SK-N-SH (cell line): Measurements from ENCODE around the gene PTPN14. TPM values are rescaled to one million over a fixed set of nuclear protein-coding genes. Genes with fewer than 3 reads are reported as not detected.
A peak's percentile ranks its signal among the peaks of the same experiment; 100 is the strongest.

ENCODE experiments used
- CTCF ChIA-PET: fragments of 300-600, 350-600 bp; formaldehyde crosslinking; extraction: SDS; loops from one replicate; lab custom pipeline; 2021; lab: Yijun Ruan, JAX
- POLR2A ChIA-PET: fragments of 350-600 bp; sonication (Branson Sonifier 250); formaldehyde crosslinking; extraction: SDS; loops from one replicate; lab custom pipeline; 2020; ENCODE audit warnings: antibody characterized with exemption, inconsistent platforms; lab: Yijun Ruan, JAX
- DNase-seq: peaks from one replicate; pipeline ENCODE4 v3.0.0; 2012
- H2AFZ ChIP-seq: fragments of 200-600 bp; sonication (generic); 2 replicates; pipeline ENCODE4 v1.8.1; 2016; ENCODE audit warnings: antibody characterized with exemption, mild to moderate bottlenecking, low read depth
- H3F3A ChIP-seq: fragments of 200-600 bp; sonication (generic); replicated peaks from 2 replicates; pipeline ENCODE3; 2016; ENCODE audit warnings: antibody characterized with exemption, mild to moderate bottlenecking; ENCODE audit not compliant: insufficient read depth
- H3K27ac ChIP-seq, 2 experiments: fragments of 200-500 bp in 1 of 2; fragments of 200-600 bp in 1 of 2; sonication (Bioruptor generic) in 1 of 2; sonication (generic), shearing (Covaris generic) in 1 of 2; 2 replicates each; pipeline versions ENCODE4 v1.5.1 to v1.6.1; 2014 to 2016; ENCODE audit warnings: low read depth in 2 of 2, inconsistent platforms in 1 of 2, low read length in 1 of 2, mild to moderate bottlenecking in 1 of 2, mixed read lengths in 1 of 2
- H3K27me3 ChIP-seq: fragments of 200-600 bp; sonication (generic), shearing (Covaris generic); 2 replicates; pipeline ENCODE4 v1.6.1; 2016; ENCODE audit warnings: mixed run types; ENCODE audit not compliant: insufficient read depth
- H3K36me3 ChIP-seq, 2 experiments: fragments of 200-500 bp in 1 of 2; fragments of 200-600 bp in 1 of 2; sonication (Bioruptor generic) in 1 of 2; sonication (generic) in 1 of 2; replicated peaks in 1 of 2; 2 replicates each; pipeline versions ENCODE3 to v1.5.1; 2014 to 2016; ENCODE audit warnings: low read length in 1 of 2, mild to moderate bottlenecking in 1 of 2; ENCODE audit not compliant: insufficient read depth in 2 of 2, control insufficient read depth in 1 of 2
- H3K4me1 ChIP-seq, 2 experiments: fragments of 200-500 bp in 1 of 2; fragments of 200-600 bp in 1 of 2; sonication (Bioruptor generic) in 1 of 2; sonication (generic), shearing (Covaris generic) in 1 of 2; 2 replicates each; pipeline versions ENCODE4 v1.5.1 to v1.6.1; 2014 to 2016; ENCODE audit warnings: low read depth in 1 of 2, low read length in 1 of 2, mixed run types in 1 of 2; ENCODE audit not compliant: insufficient read depth in 2 of 2, control insufficient read depth in 1 of 2
- H3K4me2 ChIP-seq: fragments of 200-600 bp; sonication (generic), shearing (Covaris generic); 2 replicates; pipeline ENCODE4 v1.6.1; 2017; ENCODE audit warnings: mixed run types
- H3K4me3 ChIP-seq, 2 experiments: fragments of 200-500 bp in 1 of 2; fragments of 200-600 bp in 1 of 2; sonication (Bioruptor generic) in 1 of 2; sonication (generic), shearing (Covaris generic) in 1 of 2; 2 replicates each; pipeline versions ENCODE4 v1.5.1 to v1.8.1; 2014 to 2016; ENCODE audit warnings: low read depth in 2 of 2, inconsistent platforms in 1 of 2, low read length in 1 of 2, mild to moderate bottlenecking in 1 of 2, mixed read lengths in 1 of 2, moderate library complexity in 1 of 2
- H3K79me2 ChIP-seq: fragments of 200-600 bp; sonication (generic); 2 replicates; pipeline ENCODE4 v1.8.1; 2017; ENCODE audit warnings: mild to moderate bottlenecking; ENCODE audit not compliant: insufficient read depth
- H3K9ac ChIP-seq: fragments of 200-600 bp; sonication (generic); 2 replicates; pipeline ENCODE4 v1.6.1; 2017; ENCODE audit warnings: mixed run types
- H3K9me2 ChIP-seq: fragments of 200-600 bp; sonication (generic); 2 replicates; pipeline ENCODE4 v1.6.1; 2017; ENCODE audit warnings: mixed run types
- H3K9me3 ChIP-seq: fragments of 200-600 bp; sonication (generic); 2 replicates; pipeline ENCODE4 v1.6.1; 2017; ENCODE audit warnings: mixed run types, mild to moderate bottlenecking, moderate library complexity
- H4K20me1 ChIP-seq: fragments of 200-600 bp; sonication (generic); 2 replicates; pipeline ENCODE4 v1.6.1; 2017; ENCODE audit warnings: mild to moderate bottlenecking, mixed run types; ENCODE audit not compliant: insufficient read depth
- ELF1 ChIP-seq: IDR thresholded peaks from 2 replicates; pipeline ENCODE4 v1.4.0; 2012
- EP300 ChIP-seq, 2 experiments: IDR thresholded peaks; 2 replicates each; pipeline versions ENCODE4 v1.4.0 to v1.6.1; 2012; ENCODE audit warnings: borderline replicate concordance in 1 of 2, low read depth in 1 of 2, low read length in 1 of 2
- EZH2phosphoT487 ChIP-seq: fragments of 200-600 bp; sonication (generic); IDR thresholded peaks from 2 replicates; pipeline ENCODE4 v1.6.1; 2017; ENCODE audit warnings: low read depth, mixed run types, mild to moderate bottlenecking, antibody characterized with exemption, moderate library complexity, borderline replicate concordance
- GATA2 ChIP-seq: sonication (generic); formaldehyde crosslinking; IDR thresholded peaks from 2 replicates; pipeline ENCODE4 v1.5.0; 2020; ENCODE audit warnings: mild to moderate bottlenecking, missing genetic modification reagents
- JUND ChIP-seq: IDR thresholded peaks from 2 replicates; pipeline ENCODE4 v1.4.0; 2012
- NFIC ChIP-seq: IDR thresholded peaks from 2 replicates; pipeline ENCODE4 v1.4.0; 2012; ENCODE audit warnings: borderline replicate concordance
- NRF1 ChIP-seq: IDR thresholded peaks from 2 replicates; pipeline ENCODE4 v1.6.1; 2012; ENCODE audit warnings: low read depth, mild to moderate bottlenecking, low read length
- YY1 ChIP-seq: IDR thresholded peaks from 2 replicates; pipeline ENCODE4 v1.4.0; 2012; ENCODE audit warnings: low read depth, mild to moderate bottlenecking
- WGBS: methylation state at CpG from one replicate; pipeline ENCODE4 v1.1.6; 2017; ENCODE audit warnings: low lambda C conversion rate; 5-methylcytosine and 5-hydroxymethylcytosine counted together
- polyA plus RNA-seq, 3 experiments: library from polyadenylated mRNA; depleted of rRNA; stranded (reverse); fragments of >200 nt; gene quantifications; 2 replicates each; pipeline ENCODE4 v1.2.3, GENCODE V29; 2012
- TF ChIP-seq, protein P1 (sequence below): IDR thresholded peaks from 2 replicates; pipeline ENCODE4 v1.4.0; 2012; ENCODE audit warnings: low read depth
- TF ChIP-seq, protein P2 (sequence below): fragments of 200-600 bp; sonication (generic); IDR thresholded peaks from 2 replicates; pipeline ENCODE4 v1.6.1; 2017; ENCODE audit warnings: antibody characterized with exemption, mild to moderate bottlenecking, moderate library complexity

Gene PTPN14
- polyA plus RNA-seq, 1 of the 3 experiments (the other 2 are of a cell fraction), result 12.8 TPM

DNA sequence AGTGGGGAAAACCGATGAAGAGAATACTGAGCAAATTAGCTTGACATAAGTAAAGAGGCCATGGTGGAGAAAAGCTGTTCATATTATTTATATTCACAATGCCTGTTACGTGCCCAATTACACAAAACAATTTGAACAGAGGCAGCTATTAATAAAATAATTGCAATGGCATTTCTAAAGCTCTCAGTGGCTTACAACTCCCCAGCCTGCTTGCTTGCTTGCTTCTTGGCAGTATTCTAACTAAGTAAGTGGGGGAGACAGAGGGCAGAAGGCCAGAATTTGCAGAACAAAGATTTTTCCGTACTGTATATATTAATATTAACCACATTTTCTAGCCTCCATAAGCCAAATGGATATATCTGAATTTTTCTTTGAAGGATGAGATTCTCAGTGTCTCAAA lies 12.9 kb downstream of the PTPN14 start:
- Histone ChIP-seq H3K9me2 (no peaks in the 10 kb centered on the region), H2AFZ (no peak overlapping the region), H3K27me3 (no peaks in the 10 kb centered on the region), H3K79me2 (peaks cover 100% of the 10 kb centered on the region), H3K4me3 (no peak overlapping the region), H3F3A (peaks cover 20% of the 10 kb centered on the region), H3K36me3 (peaks cover 0 to 11% of the 10 kb centered on the region in 2 experiments), H3K4me1 (peaks cover 2 to 45% of the 10 kb centered on the region in 2 experiments; a peak in 3 of 4 replicates), H3K4me2 (no peak overlapping the region), H3K9ac (no peak overlapping the region), H3K9me3 (no peaks in the 10 kb centered on the region), H4K20me1 (peaks cover 84% of the 10 kb centered on the region), H3K27ac (peak overlapping the region in 1 of 2 experiments; percentile 11; a peak in 2 of 4 replicates)
- TF ChIP-seq NRF1 (no peak), JUND (no peak), GATA2 (no peak), EZH2phosphoT487 (no peak), EP300 (IDR thresholded peaks at IDR 0.05; ENCODE audit: borderline replicate concordance in 1 of 2, low read depth in 1 of 2, low read length in 1 of 2) (no peak)
- TF ChIP-seq, protein P1, sequence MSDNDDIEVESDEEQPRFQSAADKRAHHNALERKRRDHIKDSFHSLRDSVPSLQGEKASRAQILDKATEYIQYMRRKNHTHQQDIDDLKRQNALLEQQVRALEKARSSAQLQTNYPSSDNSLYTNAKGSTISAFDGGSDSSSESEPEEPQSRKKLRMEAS, result no peak
- whole genome bisulfite sequencing, result 77% methylated on average over 3 of the region's 3 CpGs
- DNase-seq, result no peak
- POLR2A ChIA-PET, result no interaction called here
- CTCF ChIA-PET, result interaction anchor here (1.3 to 2.7 kb wide), 2 partner anchors 9 to 47 kb away, joined by 3 to 10 read pairs; no protein-coding TSS in a partner anchor

DNA sequence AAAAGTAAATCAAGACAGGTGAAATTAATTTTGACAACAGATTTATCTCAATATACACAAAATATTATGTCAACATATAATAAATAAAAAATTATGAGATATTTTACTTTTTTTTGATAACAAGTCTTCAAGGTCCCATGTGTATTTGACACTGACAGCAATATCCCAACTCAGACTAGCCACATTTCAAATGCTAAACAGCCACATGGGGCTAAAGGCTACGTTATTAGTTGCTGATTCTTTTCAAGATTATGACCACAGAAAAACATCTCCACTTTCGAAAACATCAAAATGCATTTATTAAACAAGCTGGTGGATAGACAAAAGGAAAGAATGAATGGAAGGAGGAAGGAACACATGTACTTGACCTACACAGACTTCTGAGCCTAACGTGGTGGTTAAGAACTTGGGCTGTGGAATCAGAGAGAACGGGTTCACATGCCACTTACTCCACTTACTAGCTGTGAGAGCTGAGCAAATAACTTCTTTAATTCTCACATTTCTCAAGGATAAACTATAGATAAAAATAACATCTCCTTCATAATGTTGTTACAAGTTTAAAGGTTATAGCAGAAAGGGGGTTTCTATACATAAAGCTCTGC lies 13.4 kb downstream of the PTPN14 start:
- H3K4me1 ChIP-seq, result peaks cover 2 to 42% of the 10 kb centered on the region in 2 experiments; a peak in 3 of 4 replicates
- DNase-seq, result no peak
- H3K9me3 ChIP-seq, result no peaks in the 10 kb centered on the region
- peaks cover 100% of the 10 kb centered on the region for H3K79me2 ChIP-seq
- peak overlapping the region in 1 of 2 experiments; percentile 11; a peak in 1 of 4 replicates for H3K27ac ChIP-seq
- no peak overlapping the region for H3K4me2 ChIP-seq
- peaks cover 0 to 11% of the 10 kb centered on the region in 2 experiments for H3K36me3 ChIP-seq
- no peak overlapping the region for H2AFZ ChIP-seq
- POLR2A ChIA-PET, result no interaction called here
- peaks cover 84% of the 10 kb centered on the region for H4K20me1 ChIP-seq
- H3K9ac ChIP-seq, result no peak overlapping the region
- H3K4me3 ChIP-seq, result no peak overlapping the region
- WGBS, result 91% methylated on average over 4 of the region's 4 CpGs
- CTCF ChIA-PET, result interaction anchor here (1.3 kb wide), 1 partner anchor 8 kb away, joined by 3 read pairs; no protein-coding TSS in a partner anchor
- H3F3A ChIP-seq, result peaks cover 20% of the 10 kb centered on the region
- H3K27me3 ChIP-seq, result no peaks in the 10 kb centered on the region
- TF ChIP-seq GATA2, result no peak
- TF ChIP-seq YY1, result no peak
- TF ChIP-seq, protein P1, result no peak
- TF ChIP-seq NFIC, result no peak
- TF ChIP-seq, protein P2, sequence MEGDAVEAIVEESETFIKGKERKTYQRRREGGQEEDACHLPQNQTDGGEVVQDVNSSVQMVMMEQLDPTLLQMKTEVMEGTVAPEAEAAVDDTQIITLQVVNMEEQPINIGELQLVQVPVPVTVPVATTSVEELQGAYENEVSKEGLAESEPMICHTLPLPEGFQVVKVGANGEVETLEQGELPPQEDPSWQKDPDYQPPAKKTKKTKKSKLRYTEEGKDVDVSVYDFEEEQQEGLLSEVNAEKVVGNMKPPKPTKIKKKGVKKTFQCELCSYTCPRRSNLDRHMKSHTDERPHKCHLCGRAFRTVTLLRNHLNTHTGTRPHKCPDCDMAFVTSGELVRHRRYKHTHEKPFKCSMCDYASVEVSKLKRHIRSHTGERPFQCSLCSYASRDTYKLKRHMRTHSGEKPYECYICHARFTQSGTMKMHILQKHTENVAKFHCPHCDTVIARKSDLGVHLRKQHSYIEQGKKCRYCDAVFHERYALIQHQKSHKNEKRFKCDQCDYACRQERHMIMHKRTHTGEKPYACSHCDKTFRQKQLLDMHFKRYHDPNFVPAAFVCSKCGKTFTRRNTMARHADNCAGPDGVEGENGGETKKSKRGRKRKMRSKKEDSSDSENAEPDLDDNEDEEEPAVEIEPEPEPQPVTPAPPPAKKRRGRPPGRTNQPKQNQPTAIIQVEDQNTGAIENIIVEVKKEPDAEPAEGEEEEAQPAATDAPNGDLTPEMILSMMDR, result no peak
- TF ChIP-seq ELF1, result no peak
- no peaks in the 10 kb centered on the region for H3K9me2 ChIP-seq
